Stimulated activated CD8-positive, alpha-beta memory T cell treated with anti-CD3 and anti-CD28 coated beads, Interleukin-4, amount 100 ng/mL, for 24 hours (primary cell): Measurements from ENCODE around the gene CLASRP.
"Not testable (repeated sequence)": the region's sequence is repeated elsewhere in the genome, so short reads cannot be mapped to it uniquely, and the experiment has no call there.

Source experiments
- DNase-seq: peaks from one replicate; pipeline ENCODE4 v3.0.0-alpha.2; 2020; ENCODE audit warnings: low read depth

CLASRP gene

GRCh38 chr19:45103508-45104319, 64.9 kb downstream of the CLASRP start:
- no peak for DNase-seq

DNA sequence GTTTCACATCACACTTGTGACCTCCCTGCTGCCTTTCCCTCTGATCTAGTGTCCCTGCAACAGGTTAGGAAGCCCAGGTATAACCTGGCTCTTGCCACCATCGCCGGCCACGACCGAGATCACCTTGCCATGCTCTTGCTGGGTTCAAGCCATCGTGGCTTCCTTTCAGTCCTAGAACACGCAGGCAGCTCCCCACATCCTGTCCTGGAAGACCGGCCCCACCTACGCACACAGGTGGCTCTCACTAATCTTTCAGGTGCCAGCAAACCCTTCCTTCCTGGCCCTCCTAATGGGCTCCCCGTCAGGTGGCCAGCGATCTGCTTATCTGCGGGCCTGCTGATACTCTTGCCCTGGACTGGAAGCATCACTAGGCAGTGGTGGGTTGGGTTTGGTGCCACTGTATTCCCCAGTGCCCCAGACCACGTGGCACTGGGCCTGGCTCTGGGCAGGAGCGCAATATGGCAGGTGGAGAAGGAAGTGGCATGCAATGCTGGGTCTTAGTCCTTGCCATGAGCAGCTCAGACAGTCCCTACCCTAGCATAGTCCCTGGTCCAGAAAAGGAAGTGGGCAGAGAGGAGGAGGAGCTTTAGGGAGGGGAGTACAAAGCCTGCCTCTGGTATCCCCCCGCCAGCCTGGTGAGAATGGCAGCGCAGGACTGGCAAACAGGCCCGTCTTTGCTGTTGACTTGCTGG, 66.0 kb downstream of the CLASRP start:
- no peak for DNase-seq

DNA sequence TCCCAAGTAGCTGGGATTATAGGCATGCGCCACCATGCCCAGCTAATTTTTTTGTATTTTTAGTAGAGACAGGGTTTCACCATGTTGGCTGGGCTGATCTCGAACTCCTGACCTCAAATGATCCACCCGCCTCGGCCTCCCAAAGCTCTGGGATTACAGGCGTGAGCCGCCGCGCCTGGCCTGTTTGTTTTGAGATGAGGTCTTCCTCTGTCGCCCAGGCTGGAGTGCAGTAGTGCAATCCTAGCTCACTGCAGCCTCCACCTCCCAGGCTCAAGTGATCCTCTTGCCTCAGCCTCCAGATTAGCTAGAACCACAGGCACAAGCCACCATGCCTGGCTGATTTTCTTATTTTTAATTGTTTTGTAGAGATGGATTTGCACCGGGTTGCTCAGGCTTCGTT, 67.5 kb downstream of the CLASRP start:
- not testable (repeated sequence) for DNase-seq

- no peak for DNase-seq
These were observed 68.8 kb downstream of the CLASRP start for GRCh38 chr19:45107621-45108150.

DNA sequence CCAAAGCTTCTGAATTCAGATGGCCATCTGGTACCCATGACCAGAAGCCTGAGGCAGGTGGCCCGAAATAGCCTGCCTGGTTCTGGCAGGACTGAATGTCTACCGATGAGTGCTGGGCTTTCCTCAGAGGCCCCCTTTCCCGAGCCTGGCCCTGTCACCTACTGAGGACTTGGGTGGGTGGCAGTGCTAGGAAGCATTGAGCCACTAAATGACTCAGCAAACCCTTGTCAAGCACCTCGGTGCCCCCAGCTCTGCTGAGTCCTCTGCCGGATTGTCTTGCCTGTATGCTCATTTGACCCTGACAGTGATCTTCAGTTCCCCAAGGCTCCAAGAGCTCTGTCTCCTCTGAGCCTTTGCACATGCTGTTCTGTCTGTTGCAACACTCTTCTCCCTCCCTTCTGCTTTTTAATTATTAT, 72.0 kb downstream of the CLASRP start:
- DNase-seq: no peak

DNA sequence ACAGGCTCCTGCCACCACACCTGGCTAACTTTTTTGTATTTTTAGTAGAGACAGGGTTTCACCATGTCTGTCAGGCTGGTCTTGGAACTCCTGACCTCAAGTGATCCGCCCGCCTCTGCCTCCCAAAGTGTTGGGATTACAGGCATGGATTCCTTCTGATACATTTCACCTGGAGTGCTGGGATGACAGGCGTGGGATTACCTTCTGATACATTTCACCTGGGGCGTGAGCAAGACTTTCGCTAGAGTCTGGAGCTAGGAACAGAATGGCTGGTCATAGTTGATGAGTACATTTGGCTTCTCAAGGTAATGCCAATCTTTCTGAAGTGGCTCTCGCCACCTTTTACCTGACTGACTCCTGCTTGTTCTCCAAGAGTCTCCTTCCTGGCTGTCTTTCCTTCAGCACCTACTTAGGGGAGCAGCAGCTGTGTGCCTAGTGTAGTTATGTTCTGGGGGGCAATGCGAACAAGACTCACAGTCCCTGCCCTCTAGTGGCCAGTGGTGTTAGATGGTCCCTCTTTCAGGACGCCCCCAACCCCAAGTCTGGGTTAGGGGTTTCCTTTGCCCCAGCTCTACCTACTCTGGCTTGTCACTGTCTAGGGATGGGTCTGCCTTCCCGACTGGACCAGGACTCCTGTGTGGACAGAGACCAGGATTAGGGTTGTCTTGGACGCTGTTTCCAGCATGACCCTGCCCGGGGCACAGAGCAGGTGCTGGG, 73.4 kb downstream of the CLASRP start:
- no peak for DNase-seq

DNA sequence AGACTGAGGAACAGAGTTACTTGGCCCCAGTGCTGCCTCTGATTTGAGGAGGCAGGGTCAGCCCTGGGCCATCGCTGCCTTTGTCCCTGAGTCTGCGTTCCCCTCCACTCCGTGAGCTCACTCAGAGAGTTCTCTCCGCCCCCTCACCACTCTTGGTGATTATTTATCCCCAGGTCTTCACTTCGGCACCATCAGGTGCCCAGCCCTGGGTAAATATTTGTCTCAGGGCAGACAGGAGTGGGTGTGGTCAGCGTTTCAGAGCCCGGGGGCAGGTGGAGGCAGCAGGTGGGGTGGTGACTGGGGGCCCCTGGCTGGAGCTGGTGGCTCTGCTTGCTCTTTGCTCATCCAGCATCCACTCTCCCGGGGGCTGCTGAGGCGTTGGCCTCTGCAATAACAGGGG, 74.8 kb downstream of the CLASRP start:
- DNase-seq: no peak

GRCh38 chr19:45114116-45114515, 75.3 kb downstream of the CLASRP start:
- no peak for DNase-seq

GRCh38 chr19:45115809-45116615, 77.2 kb downstream of the CLASRP start:
- no peak for DNase-seq

DNA sequence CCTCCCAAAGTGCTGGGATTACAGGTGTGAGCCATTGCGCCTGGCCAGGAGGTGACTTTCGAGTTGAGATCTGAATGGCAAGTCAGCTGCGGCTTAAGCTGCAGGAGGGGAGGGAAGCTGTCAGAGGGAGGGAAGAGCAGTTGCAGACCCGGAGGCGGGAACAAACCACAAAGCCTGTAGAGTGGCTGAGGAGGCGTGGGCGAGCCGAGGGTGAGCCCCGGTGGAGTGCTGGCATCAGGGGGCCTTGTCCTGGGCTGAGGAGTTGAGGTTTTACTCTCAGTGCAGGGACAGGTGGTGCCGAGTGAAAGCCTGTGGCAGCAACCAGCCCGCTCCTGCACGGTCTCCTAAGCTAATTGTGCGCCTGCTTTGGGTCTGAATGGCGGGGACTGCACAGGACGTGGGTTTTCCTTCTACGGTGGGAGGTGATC, 78.3 kb downstream of the CLASRP start:
- DNase-seq: peak; percentile 64

- DNase-seq: no peak
These were observed 78.8 kb downstream of the CLASRP start for GRCh38 chr19:45117671-45118070.

DNA sequence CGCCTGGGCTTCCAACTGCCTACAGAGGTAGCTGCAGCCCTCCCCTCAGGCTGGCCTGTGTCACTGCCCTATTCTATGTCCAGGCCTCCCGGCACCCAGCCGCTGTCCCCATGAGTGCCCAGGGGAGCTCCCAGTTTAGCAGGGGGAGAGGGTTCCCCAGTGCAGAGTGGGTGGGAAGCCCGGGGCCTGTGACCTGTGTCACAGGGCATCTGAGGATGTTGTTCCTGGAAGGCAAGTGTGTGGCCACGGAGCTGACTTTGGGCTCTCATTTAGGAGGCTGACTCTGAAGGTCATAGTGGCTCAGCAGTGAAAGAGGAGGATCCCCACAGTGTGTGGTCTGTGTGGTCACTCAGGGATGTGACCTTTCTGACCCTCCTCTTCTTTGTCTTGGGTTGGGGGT, 79.3 kb downstream of the CLASRP start:
- DNase-seq: no peak

GRCh38 chr19:45118591-45119355, 79.9 kb downstream of the CLASRP start:
- DNase-seq: not testable (repeated sequence)

- DNase-seq: no peak
These were observed 80.7 kb downstream of the CLASRP start for GRCh38 chr19:45119582-45119981.
